Thymus (tissue), 11 donors: ENCODE results near the gene SLC6A16. TPM values are rescaled to one million over a fixed set of nuclear protein-coding genes. Genes with fewer than 3 reads are reported as not detected.

ENCODE experiments used
- DNase-seq, 9 donors: peaks; one replicate each; pipeline ENCODE4 v3.0.0-alpha.2; 2013; ENCODE audit warnings: low spot score in 9 of 9, low read depth in 6 of 9, missing footprints in 1 of 9
- H3K27ac ChIP-seq, 2 donors: one replicate each; pipeline ENCODE4 v1.5.1; 2013; ENCODE audit warnings: control low read depth in 1 of 2, low read depth in 1 of 2, low read length in 1 of 2, mild to moderate bottlenecking in 1 of 2, moderate library complexity in 1 of 2
- H3K27me3 ChIP-seq, 2 donors: one replicate each; pipeline ENCODE4 v1.5.1; 2013; ENCODE audit warnings: low read length in 1 of 2; ENCODE audit not compliant: control insufficient read depth in 2 of 2, insufficient read depth in 1 of 2
- H3K36me3 ChIP-seq, 2 donors: one replicate each; pipeline ENCODE4 v1.5.1; 2013; ENCODE audit warnings: low read length in 1 of 2, mild to moderate bottlenecking in 1 of 2, moderate library complexity in 1 of 2; ENCODE audit not compliant: control insufficient read depth in 2 of 2, insufficient read depth in 2 of 2
- H3K4me1 ChIP-seq, 2 donors: one replicate each; pipeline ENCODE4 v1.5.1; 2013; ENCODE audit warnings: low read length in 2 of 2; ENCODE audit not compliant: control insufficient read depth in 2 of 2, insufficient read depth in 2 of 2
- H3K4me3 ChIP-seq, 2 donors: one replicate each; pipeline ENCODE4 v1.5.1; 2013; ENCODE audit warnings: low read length in 2 of 2, control low read depth in 1 of 2, mild to moderate bottlenecking in 1 of 2
- H3K9me3 ChIP-seq, 2 donors: one replicate each; pipeline ENCODE4 v1.5.1; 2013; ENCODE audit warnings: low read length in 1 of 2, mild to moderate bottlenecking in 1 of 2; ENCODE audit not compliant: control insufficient read depth in 2 of 2, insufficient read depth in 1 of 2
- WGBS: extraction: QIAGEN DNeasy Blood & Tissue Kit; methylation state at CpG from one replicate; pipeline ENCODE4 v1.1.7; 2013; 5-methylcytosine and 5-hydroxymethylcytosine counted together
- polyA plus RNA-seq: library from polyadenylated mRNA; stranded (reverse); fragments of 200-250 nt; gene quantifications from one replicate; pipeline ENCODE4 v1.2.3, GENCODE V29; 2013
- total RNA-seq: library from RNA; stranded (reverse); fragments of 120-200 nt; gene quantifications from one replicate; pipeline ENCODE4 v1.2.4, GENCODE V29; 2013
- donor health status: healthy.

SLC6A16 gene
- total and polyA plus RNA-seq, 2 donors = 0.76 to 2.5 TPM

- peaks cover 0 to 3% of the 10 kb centered on the region in 2 donors for H3K27me3 ChIP-seq
- peaks cover 3 to 7% of the 10 kb centered on the region in 2 donors for H3K9me3 ChIP-seq
- H3K36me3 ChIP-seq = no peaks in the 10 kb centered on the region
- no peak overlapping the region for H3K4me3 ChIP-seq
- H3K27ac ChIP-seq = no peak overlapping the region
- no peaks in the 10 kb centered on the region for H3K4me1 ChIP-seq
- no peak for DNase-seq
Observed at GRCh38 chr19:49261602-49262001, 63.4 kb downstream of the SLC6A16 start.

- 92% methylated on average over 3 of the region's 3 CpGs for WGBS
- Histone ChIP-seq H3K27ac (no peak overlapping the region), H3K4me1 (no peaks in the 10 kb centered on the region)
Observed at GRCh38 chr19:49256691-49257090, 68.3 kb downstream of the SLC6A16 start.

GRCh38 chr19:49255674-49256073, 69.3 kb downstream of the SLC6A16 start:
- no peak for DNase-seq
- no peak overlapping the region for H3K4me3 ChIP-seq
- peaks cover 3 to 11% of the 10 kb centered on the region in 2 donors for H3K9me3 ChIP-seq
- 91% methylated on average over 10 of the region's 10 CpGs for WGBS
- H3K27me3 ChIP-seq = peaks cover 0 to 3% of the 10 kb centered on the region in 2 donors
- H3K36me3 ChIP-seq = no peaks in the 10 kb centered on the region
- no peaks in the 10 kb centered on the region for H3K4me1 ChIP-seq
- no peak overlapping the region for H3K27ac ChIP-seq

More at GRCh38 chr19:49256691-49257090, 68.3 kb downstream of the SLC6A16 start:
- H3K36me3 ChIP-seq = no peaks in the 10 kb centered on the region
- no peak overlapping the region for H3K4me3 ChIP-seq
- H3K9me3 ChIP-seq = peaks cover 3 to 11% of the 10 kb centered on the region in 2 donors
- no peak for DNase-seq
- peaks cover 0 to 3% of the 10 kb centered on the region in 2 donors for H3K27me3 ChIP-seq

GRCh38 chr19:49249933-49250332, 75.1 kb downstream of the SLC6A16 start:
- WGBS = 84% methylated on average over 2 of the region's 2 CpGs

GRCh38 chr19:49247676-49248075, 77.3 kb downstream of the SLC6A16 start:
- Histone ChIP-seq H3K9me3 (no peaks in the 10 kb centered on the region), H3K4me1 (no peaks in the 10 kb centered on the region), H3K4me3 (no peak overlapping the region), H3K27ac (no peak overlapping the region), H3K36me3 (no peaks in the 10 kb centered on the region), H3K27me3 (no peaks in the 10 kb centered on the region)
- no peak for DNase-seq
- WGBS = 92% methylated on average over 2 of the region's 2 CpGs

More at GRCh38 chr19:49249933-49250332, 75.1 kb downstream of the SLC6A16 start:
- Histone ChIP-seq H3K4me3 (no peak overlapping the region), H3K4me1 (no peaks in the 10 kb centered on the region), H3K27ac (no peak overlapping the region), H3K9me3 (no peaks in the 10 kb centered on the region), H3K36me3 (no peaks in the 10 kb centered on the region), H3K27me3 (no peaks in the 10 kb centered on the region)
- no peak for DNase-seq

- Histone ChIP-seq H3K4me3 (no peak overlapping the region), H3K9me3 (no peaks in the 10 kb centered on the region), H3K27ac (no peak overlapping the region), H3K36me3 (no peaks in the 10 kb centered on the region), H3K27me3 (no peaks in the 10 kb centered on the region), H3K4me1 (no peaks in the 10 kb centered on the region)
- WGBS = 96% methylated on average over 9 of the region's 9 CpGs
- no peak for DNase-seq
Observed at GRCh38 chr19:49244256-49244655, 80.7 kb downstream of the SLC6A16 start.

GRCh38 chr19:49243726-49244125, 81.3 kb downstream of the SLC6A16 start:
- H3K27me3 ChIP-seq = no peaks in the 10 kb centered on the region
- no peaks in the 10 kb centered on the region for H3K9me3 ChIP-seq
- 97% methylated on average over 11 of the region's 11 CpGs for WGBS
- no peaks in the 10 kb centered on the region for H3K4me1 ChIP-seq
- H3K27ac ChIP-seq = no peak overlapping the region
- H3K36me3 ChIP-seq = no peaks in the 10 kb centered on the region
- DNase-seq = no peak
- no peak overlapping the region for H3K4me3 ChIP-seq

- H3K4me3 ChIP-seq = no peak overlapping the region
- H3K4me1 ChIP-seq = no peaks in the 10 kb centered on the region
- no peaks in the 10 kb centered on the region for H3K9me3 ChIP-seq
- no peak for DNase-seq
- WGBS = 68% methylated on average over 6 of the region's 6 CpGs
- no peaks in the 10 kb centered on the region for H3K27me3 ChIP-seq
- no peak overlapping the region for H3K27ac ChIP-seq
- no peaks in the 10 kb centered on the region for H3K36me3 ChIP-seq
Observed at GRCh38 chr19:49243129-49243528, 81.9 kb downstream of the SLC6A16 start.

- WGBS = 94% methylated on average over 7 of the region's 7 CpGs
- H3K36me3 ChIP-seq = no peaks in the 10 kb centered on the region
- DNase-seq = no peak
- H3K9me3 ChIP-seq = no peaks in the 10 kb centered on the region
- no peaks in the 10 kb centered on the region for H3K4me1 ChIP-seq
- H3K27me3 ChIP-seq = no peaks in the 10 kb centered on the region
- no peak overlapping the region for H3K27ac ChIP-seq
- H3K4me3 ChIP-seq = no peak overlapping the region
Observed at GRCh38 chr19:49241769-49242168, 83.2 kb downstream of the SLC6A16 start.
